HUES64 (cell line): ENCODE results near the gene LDB3.
"Not testable (repeated sequence)": the region's sequence is repeated elsewhere in the genome, so short reads cannot be mapped to it uniquely, and the experiment has no call there.

Experiments used
- H3K27ac ChIP-seq: 2 replicates; pipeline ENCODE4 v1.7.0; 2013; ENCODE audit warnings: low read depth, low read length, inconsistent platforms
- H3K27me3 ChIP-seq: 2 replicates; pipeline ENCODE4 v1.6.1; 2013; ENCODE audit warnings: mild to moderate bottlenecking, low read length; ENCODE audit not compliant: insufficient read depth
- H3K36me3 ChIP-seq: 2 replicates; pipeline ENCODE4 v1.6.1; 2013; ENCODE audit warnings: mild to moderate bottlenecking, low read length; ENCODE audit not compliant: insufficient read depth
- H3K4me1 ChIP-seq: 2 replicates; pipeline ENCODE4 v1.6.1; 2013; ENCODE audit warnings: mild to moderate bottlenecking, low read length, moderate library complexity; ENCODE audit not compliant: insufficient read depth
- H3K4me3 ChIP-seq: 2 replicates; pipeline ENCODE4 v1.5.1; 2013; ENCODE audit warnings: mild to moderate bottlenecking, low read length, moderate library complexity
- H3K9ac ChIP-seq: 2 replicates; pipeline ENCODE4 v1.6.1; 2013; ENCODE audit warnings: mild to moderate bottlenecking, low read depth, low read length
- H3K9me3 ChIP-seq: 2 replicates; pipeline ENCODE4 v1.6.1; 2013; ENCODE audit warnings: low read depth, low read length; ENCODE audit not compliant: insufficient read depth
- WGBS: fragments of 150-250, 120-280 bp; methylation state at CpG from one replicate; pipeline ENCODE4 v1.1.7; 2013; ENCODE audit warnings: missing lambda C conversion rate; 5-methylcytosine and 5-hydroxymethylcytosine counted together

LDB3 gene

GRCh38 chr10:86644794-86645445 is 23.4 kb upstream of the LDB3 start:
- no peaks in the 10 kb centered on the region for H3K4me1 ChIP-seq
- H3K4me3 ChIP-seq: no peak overlapping the region
- no peaks in the 10 kb centered on the region for H3K27me3 ChIP-seq
- no peak overlapping the region for H3K9ac ChIP-seq
- no peaks in the 10 kb centered on the region for H3K36me3 ChIP-seq
- 76% methylated on average over 5 of the region's 5 CpGs for WGBS
- no peak overlapping the region for H3K27ac ChIP-seq
- peaks cover 7% of the 10 kb centered on the region; the same call in 1 of the 2 replicates for H3K9me3 ChIP-seq

GRCh38 chr10:86645621-86646165 is 22.6 kb upstream of the LDB3 start:
- H3K36me3 ChIP-seq, H3K9me3 ChIP-seq, H3K27ac ChIP-seq, H3K27me3 ChIP-seq, H3K4me1 ChIP-seq, H3K4me3 ChIP-seq, H3K9ac ChIP-seq: not testable (repeated sequence)
- WGBS: 96% methylated on average over 5 of the region's 5 CpGs

GRCh38 chr10:86646532-86646931 is 21.8 kb upstream of the LDB3 start:
- Histone ChIP-seq H3K9me3 (peaks cover 2% of the 10 kb centered on the region; the same call in 1 of the 2 replicates), H3K36me3 (no peaks in the 10 kb centered on the region), H3K27ac (no peak overlapping the region), H3K4me1 (no peaks in the 10 kb centered on the region), H3K27me3 (no peaks in the 10 kb centered on the region), H3K4me3 (no peak overlapping the region), H3K9ac (no peak overlapping the region)
- 94% methylated on average over 5 of the region's 5 CpGs for WGBS

- no peak overlapping the region for H3K4me3 ChIP-seq
- no peaks in the 10 kb centered on the region for H3K9me3 ChIP-seq
- H3K4me1 ChIP-seq: no peaks in the 10 kb centered on the region
- 91% methylated on average over 6 of the region's 6 CpGs for WGBS
- no peak overlapping the region for H3K9ac ChIP-seq
- no peaks in the 10 kb centered on the region for H3K27me3 ChIP-seq
- H3K27ac ChIP-seq: no peak overlapping the region
- no peaks in the 10 kb centered on the region for H3K36me3 ChIP-seq
Measured at GRCh38 chr10:86646933-86647332, 21.4 kb upstream of the LDB3 start.

- WGBS: 91% methylated on average over 13 of the region's 13 CpGs
- Histone ChIP-seq H3K27ac (no peak overlapping the region), H3K27me3 (no peaks in the 10 kb centered on the region), H3K36me3 (no peaks in the 10 kb centered on the region), H3K4me1 (0 out of 2 replicates have a peak, but pooled peaks cover 7% of the 10 kb centered on the region), H3K9me3 (no peaks in the 10 kb centered on the region), H3K9ac (no peak overlapping the region), H3K4me3 (no peak overlapping the region)
Measured at GRCh38 chr10:86647773-86648703, 20.3 kb upstream of the LDB3 start.

- 90% methylated on average over 9 of the region's 9 CpGs for WGBS
- Histone ChIP-seq H3K36me3 (no peaks in the 10 kb centered on the region), H3K27me3 (no peaks in the 10 kb centered on the region), H3K27ac (no peak overlapping the region), H3K9ac (no peak overlapping the region), H3K9me3 (no peaks in the 10 kb centered on the region), H3K4me3 (no peak overlapping the region), H3K4me1 (0 out of 2 replicates have a peak, but pooled peaks cover 7% of the 10 kb centered on the region)
Measured at GRCh38 chr10:86648704-86649427, 19.4 kb upstream of the LDB3 start.

GRCh38 chr10:86649471-86650150 is 18.7 kb upstream of the LDB3 start:
- 0 out of 2 replicates have a peak, but pooled peaks cover 7% of the 10 kb centered on the region for H3K4me1 ChIP-seq
- H3K9me3 ChIP-seq: no peaks in the 10 kb centered on the region
- no peaks in the 10 kb centered on the region for H3K27me3 ChIP-seq
- 90% methylated on average over 17 of the region's 17 CpGs for WGBS
- no peak overlapping the region for H3K9ac ChIP-seq
- H3K4me3 ChIP-seq: no peak overlapping the region
- H3K36me3 ChIP-seq: no peaks in the 10 kb centered on the region
- no peak overlapping the region for H3K27ac ChIP-seq

GRCh38 chr10:86650151-86650550 is 18.2 kb upstream of the LDB3 start:
- Histone ChIP-seq H3K4me1 (0 out of 2 replicates have a peak, but pooled peaks cover 7% of the 10 kb centered on the region), H3K27me3 (no peaks in the 10 kb centered on the region), H3K36me3 (no peaks in the 10 kb centered on the region), H3K27ac (no peak overlapping the region), H3K9me3 (no peaks in the 10 kb centered on the region), H3K9ac (no peak overlapping the region), H3K4me3 (no peak overlapping the region)
- 95% methylated on average over 8 of the region's 8 CpGs for WGBS

GRCh38 chr10:86651021-86651471 is 17.3 kb upstream of the LDB3 start:
- 0 out of 2 replicates have a peak, but pooled peaks cover 7% of the 10 kb centered on the region for H3K4me1 ChIP-seq
- WGBS: 93% methylated on average over 8 of the region's 8 CpGs

GRCh38 chr10:86651631-86652331 is 16.5 kb upstream of the LDB3 start:
- no peak overlapping the region for H3K27ac ChIP-seq
- 93% methylated on average over 16 of the region's 16 CpGs for WGBS
- no peaks in the 10 kb centered on the region for H3K27me3 ChIP-seq

More at GRCh38 chr10:86651021-86651471, 17.3 kb upstream of the LDB3 start:
- Histone ChIP-seq H3K9ac (no peak overlapping the region; the same call in 1 of the 2 replicates), H3K27me3 (no peaks in the 10 kb centered on the region), H3K36me3 (no peaks in the 10 kb centered on the region), H3K27ac (no peak overlapping the region), H3K4me3 (no peak overlapping the region), H3K9me3 (no peaks in the 10 kb centered on the region)

More at GRCh38 chr10:86651631-86652331, 16.5 kb upstream of the LDB3 start:
- H3K4me1 ChIP-seq: 0 out of 2 replicates have a peak, but pooled peaks cover 7% of the 10 kb centered on the region
- H3K9me3 ChIP-seq: no peaks in the 10 kb centered on the region
- no peaks in the 10 kb centered on the region for H3K36me3 ChIP-seq
- H3K4me3 ChIP-seq: no peak overlapping the region
- H3K9ac ChIP-seq: no peak overlapping the region
